Calu3 (cell line): ENCODE results near the gene SRSF5. TPM values are rescaled to one million over a fixed set of nuclear protein-coding genes. Genes with fewer than 3 reads are reported as not detected.
"Not testable (repeated sequence)": the region's sequence is repeated elsewhere in the genome, so short reads cannot be mapped to it uniquely, and the experiment has no call there.

Experiments used
- Bru-seq: library from RNA; stranded (reverse); fragments of 400-500 nt; gene quantifications from one replicate; lab custom pipeline; 2021; lab: Mats Ljungman, UMichigan
- BruChase-seq, 2 experiments: library from RNA; stranded (reverse); fragments of 400-500 nt; gene quantifications; one replicate each; lab custom pipeline; 2021; lab: Mats Ljungman, UMichigan
- BruUV-seq: library from RNA; stranded (reverse); fragments of 400-500 nt; replicated peaks from 2 replicates; lab custom pipeline; 2021; lab: Mats Ljungman, UMichigan
- CTCF ChIA-PET: fragments of 300-600 bp; sonication (Branson Sonifier 250); formaldehyde crosslinking; loops from one replicate; lab custom pipeline; 2022; ENCODE audit warnings: antibody characterized with exemption; lab: Charles Lee
- DNase-seq: peaks from one replicate; pipeline ENCODE4 v3.0.0; 2022
- H3K27ac Mint-ChIP-seq: one replicate; pipeline ENCODE4 v1.8.0; 2022; ENCODE audit warnings: mixed read lengths; ENCODE audit not compliant: unreplicated experiment
- H3K27me3 Mint-ChIP-seq: one replicate; pipeline ENCODE4 v1.8.0; 2022; ENCODE audit warnings: mixed read lengths; ENCODE audit not compliant: unreplicated experiment
- H3K36me3 Mint-ChIP-seq: one replicate; pipeline ENCODE4 v1.8.0; 2022; ENCODE audit warnings: mild to moderate bottlenecking, moderate library complexity, mixed read lengths; ENCODE audit not compliant: insufficient read depth, unreplicated experiment
- H3K4me1 Mint-ChIP-seq: one replicate; pipeline ENCODE4 v1.8.0; 2022; ENCODE audit warnings: mild to moderate bottlenecking, low read depth, mixed read lengths; ENCODE audit not compliant: unreplicated experiment
- H3K4me3 Mint-ChIP-seq: one replicate; pipeline ENCODE4 v1.8.0; 2022; ENCODE audit warnings: mild to moderate bottlenecking, low read depth, moderate library complexity, mixed read lengths; ENCODE audit not compliant: unreplicated experiment
- H3K9me3 Mint-ChIP-seq: one replicate; pipeline ENCODE4 v1.8.0; 2022; ENCODE audit warnings: low read depth, mixed read lengths; ENCODE audit not compliant: unreplicated experiment
- intact Hi-C: fragments of 100-400 bp; cut with micrococcal nuclease; formaldehyde crosslinking; loops from one replicate; pipeline ENCODE4 v1.10.0; 2022; ENCODE audit not compliant: unreplicated experiment
- long read RNA-seq: library from polyadenylated mRNA; stranded (forward); transcript quantifications from one replicate; pipeline ENCODE4 v2.0.0, GENCODE V29; 2022
- total RNA-seq: library from RNA; stranded (reverse); gene quantifications from 2 replicates; pipeline ENCODE4 v1.2.3, GENCODE V29; 2022
- TF ChIP-seq, protein P1 (sequence below): fragments of 200-600 bp; IDR thresholded peaks from one replicate; pipeline ENCODE4 v1.8.0; 2022; ENCODE audit warnings: antibody characterized with exemption; ENCODE audit not compliant: unreplicated experiment

Gene SRSF5
- total RNA-seq (253 and 256 TPM in 2 replicates), Bru-seq, nascent RNA (percentile 83 among the genes with signal in this experiment), BruChase-seq, experiment 1, labeled RNA remaining after a 6-hour chase (percentile 68 among the genes with signal in this experiment), BruChase-seq, experiment 2, labeled RNA remaining after a 2-hour chase (percentile 80 among the genes with signal in this experiment)
- long read RNA-seq, transcript SRSF5-217 (8 exons, 1,500 nt), result major isoform, 56 of 157 reads
- long read RNA-seq, transcript SRSF5-201 (8 exons, 1,638 nt), result minor isoform, 6 of 157 reads
- long read RNA-seq, partial matches to known transcripts, result 18 of 157 reads
- long read RNA-seq, other reads (novel, unspliced or antisense), result 72 of 157 reads

DNA sequence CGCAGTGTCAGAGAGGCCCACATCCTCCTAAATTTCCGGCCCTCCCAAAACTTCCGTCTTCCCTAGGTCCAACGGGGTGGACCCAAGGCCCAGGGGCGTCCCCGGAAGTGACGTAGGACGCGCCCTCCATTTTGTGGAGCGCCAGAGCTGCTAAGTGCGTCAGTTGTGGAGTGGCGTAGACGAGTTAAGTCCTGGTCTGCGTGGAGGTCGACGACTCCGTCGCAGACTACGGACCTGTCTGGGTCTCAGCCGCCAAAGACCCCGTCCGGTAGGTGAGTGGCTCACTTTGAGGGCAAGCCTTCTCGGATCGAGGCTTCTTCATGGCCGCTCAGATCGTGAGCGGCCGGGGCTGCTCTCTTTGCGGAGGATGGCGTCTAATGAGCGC is at the start of gene SRSF5:
Gene SRSF5, plus strand, starts transcription at position 159 of the 385 bp plus-strand sequence. CDS start 1,015 bp downstream, outside the sequence.
- BruUV-seq, result no TSS peak
- TF ChIP-seq, protein P1, sequence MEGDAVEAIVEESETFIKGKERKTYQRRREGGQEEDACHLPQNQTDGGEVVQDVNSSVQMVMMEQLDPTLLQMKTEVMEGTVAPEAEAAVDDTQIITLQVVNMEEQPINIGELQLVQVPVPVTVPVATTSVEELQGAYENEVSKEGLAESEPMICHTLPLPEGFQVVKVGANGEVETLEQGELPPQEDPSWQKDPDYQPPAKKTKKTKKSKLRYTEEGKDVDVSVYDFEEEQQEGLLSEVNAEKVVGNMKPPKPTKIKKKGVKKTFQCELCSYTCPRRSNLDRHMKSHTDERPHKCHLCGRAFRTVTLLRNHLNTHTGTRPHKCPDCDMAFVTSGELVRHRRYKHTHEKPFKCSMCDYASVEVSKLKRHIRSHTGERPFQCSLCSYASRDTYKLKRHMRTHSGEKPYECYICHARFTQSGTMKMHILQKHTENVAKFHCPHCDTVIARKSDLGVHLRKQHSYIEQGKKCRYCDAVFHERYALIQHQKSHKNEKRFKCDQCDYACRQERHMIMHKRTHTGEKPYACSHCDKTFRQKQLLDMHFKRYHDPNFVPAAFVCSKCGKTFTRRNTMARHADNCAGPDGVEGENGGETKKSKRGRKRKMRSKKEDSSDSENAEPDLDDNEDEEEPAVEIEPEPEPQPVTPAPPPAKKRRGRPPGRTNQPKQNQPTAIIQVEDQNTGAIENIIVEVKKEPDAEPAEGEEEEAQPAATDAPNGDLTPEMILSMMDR, result no peak
- peak within 1 kb of the TSS; percentile 98 for H3K27ac Mint-ChIP-seq
- no peaks in the 10 kb centered on the region for H3K27me3 Mint-ChIP-seq
- intact Hi-C loops, result no loop called here
- peaks cover 54% of the 10 kb centered on the region for H3K36me3 Mint-ChIP-seq
- peak within 1 kb of the TSS; percentile 100 for H3K4me3 Mint-ChIP-seq
- DNase-seq, result peak; percentile 94
- CTCF ChIA-PET, result interaction anchor here (0.6 to 0.7 kb wide), 2 partner anchors 110 to 169 kb away, joined by 3 read pairs; no protein-coding TSS in a partner anchor
- peaks cover 17% of the 10 kb centered on the region for H3K4me1 Mint-ChIP-seq
- peaks cover 3% of the 10 kb centered on the region for H3K9me3 Mint-ChIP-seq

DNA sequence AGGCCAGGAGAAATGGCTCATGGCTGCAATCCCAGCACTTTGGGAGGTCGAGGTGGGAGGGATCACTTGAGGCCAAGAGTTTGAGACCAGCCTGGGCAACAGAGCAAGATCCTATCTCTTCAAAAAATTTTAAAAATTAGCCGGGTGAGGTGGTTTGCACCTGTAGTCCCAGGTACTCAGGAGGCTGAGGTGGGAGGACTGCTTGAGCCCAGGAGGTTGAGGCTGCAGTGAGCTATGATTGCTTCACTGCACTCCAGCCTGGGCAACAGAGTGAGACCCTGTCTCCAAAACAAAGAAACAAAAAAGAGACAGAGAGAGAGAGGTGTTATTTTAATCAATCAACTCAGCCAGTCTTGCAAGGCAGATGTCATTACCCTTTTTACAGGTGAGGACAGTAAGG is 48.3 kb upstream of the SRSF5 start:
- BruUV-seq, H3K9me3 Mint-ChIP-seq, H3K4me1 Mint-ChIP-seq, CTCF ChIA-PET, H3K27ac Mint-ChIP-seq, intact Hi-C loops, DNase-seq, H3K36me3 Mint-ChIP-seq, H3K27me3 Mint-ChIP-seq, H3K4me3 Mint-ChIP-seq: not testable (repeated sequence)

DNA sequence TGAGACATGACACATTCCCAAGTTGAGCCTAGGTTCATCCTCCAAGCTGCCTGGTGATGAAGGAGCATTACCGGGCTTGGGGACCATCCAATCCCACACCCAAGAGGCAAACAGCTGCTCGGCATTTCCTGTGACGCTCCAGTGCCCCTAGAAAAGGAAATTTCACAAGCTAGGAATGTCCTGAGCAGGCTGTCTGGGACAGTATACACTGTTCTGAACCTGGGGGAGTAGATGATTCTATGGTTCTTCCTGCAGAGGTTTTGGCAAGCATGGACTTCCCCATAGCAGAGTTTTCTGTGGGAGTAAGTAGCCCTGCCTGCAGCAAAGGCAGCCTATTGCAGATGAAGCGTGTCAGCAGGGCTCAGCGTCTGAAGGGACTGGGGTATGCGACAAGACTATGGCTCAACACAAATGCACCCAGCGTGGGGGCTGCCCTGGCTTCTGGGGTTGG is 47.4 kb upstream of the SRSF5 start:
- TF ChIP-seq, protein P1, result no peak
- BruUV-seq, result no TSS peak
- H3K36me3 Mint-ChIP-seq, result peaks cover 7% of the 10 kb centered on the region
- H3K27me3 Mint-ChIP-seq, result no peaks in the 10 kb centered on the region
- intact Hi-C loops, result no loop called here
- H3K4me3 Mint-ChIP-seq, result no peak overlapping the region
- DNase-seq, result no peak
- H3K4me1 Mint-ChIP-seq, result no peaks in the 10 kb centered on the region
- CTCF ChIA-PET, result no interaction called here
- H3K9me3 Mint-ChIP-seq, result no peaks in the 10 kb centered on the region
- no peak overlapping the region for H3K27ac Mint-ChIP-seq

DNA sequence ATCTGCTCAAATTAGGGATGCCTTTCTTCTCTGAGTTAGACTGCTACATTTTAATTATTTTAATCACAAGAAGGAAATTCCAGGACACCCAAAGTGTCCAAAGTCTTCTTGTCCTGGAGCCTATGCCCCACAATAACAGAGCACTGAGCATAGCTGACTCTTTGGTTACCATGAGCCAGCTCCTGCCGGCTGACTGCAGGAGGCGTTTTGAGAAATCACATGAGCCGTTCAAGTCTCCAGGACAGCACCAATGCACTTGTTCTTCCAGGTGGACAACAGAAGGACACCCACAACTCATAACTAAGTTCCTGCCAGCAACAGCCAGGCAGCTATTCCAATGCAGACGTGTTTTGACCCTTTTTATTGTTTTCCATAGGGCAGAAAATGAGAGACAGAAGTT is 46.0 kb upstream of the SRSF5 start:
- no peak overlapping the region for H3K27ac Mint-ChIP-seq
- CTCF ChIA-PET, result no interaction called here
- H3K4me1 Mint-ChIP-seq, result no peaks in the 10 kb centered on the region
- BruUV-seq, result no TSS peak
- intact Hi-C loops, result no loop called here
- no peak overlapping the region for H3K4me3 Mint-ChIP-seq
- TF ChIP-seq, protein P1, result no peak
- H3K27me3 Mint-ChIP-seq, result peaks cover 9% of the 10 kb centered on the region
- DNase-seq, result no peak
- peaks cover 3% of the 10 kb centered on the region for H3K36me3 Mint-ChIP-seq
- no peaks in the 10 kb centered on the region for H3K9me3 Mint-ChIP-seq
